H1 (cell line): ENCODE data around the gene ERG28. TPM values are rescaled to one million over a fixed set of nuclear protein-coding genes. Genes with fewer than 3 reads are reported as not detected.

ENCODE experiments used
- CTCF ChIA-PET: fragments of 300-600 bp; sonication (Branson Sonifier 250); formaldehyde crosslinking; loops from one replicate; lab custom pipeline; 2021; ENCODE audit not compliant: partially characterized antibody; lab: Charles Lee
- POLR2A ChIA-PET: fragments of 300-600 bp; sonication (Branson Sonifier 250); formaldehyde crosslinking; loops from one replicate; lab custom pipeline; 2021; ENCODE audit warnings: inconsistent platforms; ENCODE audit not compliant: partially characterized antibody; lab: Charles Lee
- DNase-seq, 2 experiments: peaks; one replicate each; pipeline versions ENCODE4 v3.0.0 to v3.0.0-alpha.2; 2010 to 2022; ENCODE audit warnings: low spot score in 2 of 2, low read depth in 1 of 2, mixed read lengths in 1 of 2
- FAIRE-seq: peaks from 2 replicates; lab custom pipeline; 2011; peaks lifted over from hg19 to GRCh38; lab: Jason Lieb, UNC
- H2AFZ ChIP-seq: 2 replicates; pipeline ENCODE4 v1.8.1; 2012; ENCODE audit warnings: low read length, inconsistent platforms
- H2AK5ac ChIP-seq: 2 replicates; pipeline ENCODE4 v1.6.1; 2013; ENCODE audit warnings: low read depth, low read length
- H2BK120ac ChIP-seq: replicated peaks from 2 replicates; pipeline ENCODE3; 2013; ENCODE audit warnings: low read depth, low read length, inconsistent platforms
- H2BK12ac ChIP-seq: 2 replicates; pipeline ENCODE4 v1.6.1; 2013; ENCODE audit warnings: low read depth, low read length
- H2BK15ac ChIP-seq: 2 replicates; pipeline ENCODE4 v1.6.1; 2013; ENCODE audit warnings: low read length
- H2BK20ac ChIP-seq: 2 replicates; pipeline ENCODE4 v1.6.1; 2013; ENCODE audit warnings: low read length
- H2BK5ac ChIP-seq: 2 replicates; pipeline ENCODE4 v1.6.1; 2013; ENCODE audit warnings: low read depth, low read length
- H3K14ac ChIP-seq: 2 replicates; pipeline ENCODE4 v1.6.1; 2013; ENCODE audit warnings: inconsistent platforms; ENCODE audit not compliant: insufficient read length
- H3K18ac ChIP-seq: 2 replicates; pipeline ENCODE4 v1.6.1; 2013; ENCODE audit warnings: low read length; ENCODE audit errors: extremely low read depth
- H3K23ac ChIP-seq: 2 replicates; pipeline ENCODE4 v1.6.1; 2013; ENCODE audit warnings: inconsistent platforms; ENCODE audit not compliant: insufficient read length
- H3K23me2 ChIP-seq: 2 replicates; pipeline ENCODE4 v1.6.1; 2013; ENCODE audit warnings: low read depth, low read length
- H3K27ac ChIP-seq: 2 replicates; pipeline ENCODE4 v1.6.1; 2011; ENCODE audit warnings: low read depth, low read length, inconsistent platforms
- H3K27me3 ChIP-seq, 4 experiments: replicated peaks in 1 of 4; 1 replicate in 1 of 4; 2 replicates in 3 of 4; pipeline versions ENCODE4 v1.6.1 to v1.8.1; 2011 to 2013; ENCODE audit warnings: low read length in 3 of 4, mild to moderate bottlenecking in 3 of 4, inconsistent platforms in 2 of 4, mixed read lengths in 2 of 4, moderate library complexity in 1 of 4; ENCODE audit not compliant: control insufficient read depth in 3 of 4, insufficient read depth in 3 of 4; ENCODE audit errors: extremely low read depth in 1 of 4
- H3K36me3 ChIP-seq, 4 experiments: 2 replicates each; pipeline versions ENCODE4 v1.6.1 to v1.8.1; 2011 to 2013; ENCODE audit warnings: mild to moderate bottlenecking in 4 of 4, low read length in 3 of 4, moderate library complexity in 2 of 4, control low read depth in 1 of 4, inconsistent platforms in 1 of 4; ENCODE audit not compliant: insufficient read depth in 4 of 4, control insufficient read depth in 2 of 4
- H3K4ac ChIP-seq: replicated peaks from 2 replicates; pipeline ENCODE3; 2013; ENCODE audit warnings: low read length, low read depth, mixed read lengths, inconsistent platforms; ENCODE audit not compliant: insufficient read length
- H3K4me1 ChIP-seq, 4 experiments: replicated peaks in 1 of 4; 1 replicate in 1 of 4; 2 replicates in 3 of 4; pipeline versions ENCODE4 v1.6.1 to v1.8.1; 2011 to 2013; ENCODE audit warnings: low read length in 3 of 4, inconsistent platforms in 2 of 4, mixed read lengths in 1 of 4; ENCODE audit not compliant: insufficient read depth in 4 of 4, control insufficient read depth in 3 of 4
- H3K4me2 ChIP-seq, 2 experiments: 2 replicates each; pipeline versions ENCODE4 v1.6.1 to v1.8.1; 2011 to 2013; ENCODE audit warnings: low read depth in 2 of 2, low read length in 2 of 2, control low read depth in 1 of 2, inconsistent platforms in 1 of 2, mild to moderate bottlenecking in 1 of 2; ENCODE audit not compliant: insufficient read depth in 1 of 2
- H3K4me3 ChIP-seq, 4 experiments: fragments of 200-600, 300-600 bp in 1 of 4; sonication (generic), shearing (Covaris generic), sonication (Bioruptor Twin) in 1 of 4; 2 replicates each; pipeline versions ENCODE4 v1.5.1 to v1.8.1; 2011 to 2016; ENCODE audit warnings: low read length in 4 of 4, low read depth in 3 of 4, control low read depth in 2 of 4, inconsistent platforms in 2 of 4, mild to moderate bottlenecking in 2 of 4, mixed read lengths in 1 of 4, moderate library complexity in 1 of 4; ENCODE audit not compliant: insufficient read depth in 2 of 4; ENCODE audit errors: extremely low read depth in 1 of 4
- H3K56ac ChIP-seq: replicated peaks from 2 replicates; pipeline ENCODE3; 2013; ENCODE audit warnings: low read depth, mild to moderate bottlenecking, mixed read lengths, low read length, inconsistent platforms; ENCODE audit not compliant: insufficient read length
- H3K79me1 ChIP-seq: 2 replicates; pipeline ENCODE4 v1.6.1; 2013; ENCODE audit warnings: low read depth, low read length, control low read depth
- H3K79me2 ChIP-seq, 2 experiments: 2 replicates each; pipeline versions ENCODE4 v1.6.1 to v1.8.1; 2012 to 2013; ENCODE audit warnings: low read length in 2 of 2, mild to moderate bottlenecking in 2 of 2, inconsistent platforms in 1 of 2; ENCODE audit not compliant: insufficient read depth in 2 of 2, control insufficient read depth in 1 of 2
- H3K9ac ChIP-seq, 4 experiments: replicated peaks in 1 of 4; 1 replicate in 1 of 4; 2 replicates in 3 of 4; pipeline versions ENCODE4 v1.6.1 to v1.8.1; 2011 to 2013; ENCODE audit warnings: low read depth in 3 of 4, low read length in 3 of 4, control low read depth in 2 of 4, mild to moderate bottlenecking in 2 of 4, moderate library complexity in 2 of 4, inconsistent platforms in 1 of 4; ENCODE audit errors: extremely low read depth in 1 of 4
- H3K9me3 ChIP-seq, 2 experiments: 2 replicates each; pipeline versions ENCODE4 v1.6.1 to v1.8.1; 2012 to 2013; ENCODE audit warnings: mild to moderate bottlenecking in 2 of 2, moderate library complexity in 2 of 2, control low read depth in 1 of 2, inconsistent platforms in 1 of 2, low read depth in 1 of 2, low read length in 1 of 2, mixed read lengths in 1 of 2; ENCODE audit not compliant: insufficient read depth in 2 of 2
- H4K20me1 ChIP-seq, 2 experiments: replicated peaks in 1 of 2; 2 replicates each; pipeline versions ENCODE3 to v1.8.1; 2011 to 2013; ENCODE audit warnings: inconsistent platforms in 2 of 2, low read length in 2 of 2, mild to moderate bottlenecking in 1 of 2; ENCODE audit not compliant: insufficient read depth in 2 of 2, control insufficient read depth in 1 of 2
- H4K5ac ChIP-seq: 2 replicates; pipeline ENCODE4 v1.6.1; 2013; ENCODE audit warnings: low read length, low read depth, mixed read lengths, inconsistent platforms; ENCODE audit not compliant: insufficient read length
- H4K8ac ChIP-seq: 2 replicates; pipeline ENCODE4 v1.8.0; 2013; ENCODE audit warnings: mild to moderate bottlenecking, moderate library complexity, low read length, inconsistent platforms; ENCODE audit not compliant: insufficient read depth; ENCODE audit errors: extremely low read depth
- H4K91ac ChIP-seq: replicated peaks from 2 replicates; pipeline ENCODE3; 2013; ENCODE audit warnings: low read length, mixed read lengths, inconsistent platforms; ENCODE audit not compliant: insufficient read length
- BCL11A ChIP-seq, 2 experiments: IDR thresholded peaks; one replicate each; pipeline ENCODE4 v1.6.1; 2011; ENCODE audit warnings: low read depth in 2 of 2, low read length in 2 of 2, mild to moderate bottlenecking in 2 of 2
- RAD21 ChIP-seq, 2 experiments: IDR thresholded peaks in 1 of 2; conservative IDR thresholded peaks in 1 of 2; 2 replicates each; pipeline ENCODE4 v1.6.1; 2011; ENCODE audit warnings: low read depth in 2 of 2, low read length in 2 of 2, improper control_type of control experiment in 1 of 2, inconsistent platforms in 1 of 2, mild to moderate bottlenecking in 1 of 2, moderate library complexity in 1 of 2
- WGBS, 2 experiments: shearing (Covaris generic) in 1 of 2; methylation state at CpG; one replicate each; pipeline versions ENCODE4 v1.1.6 to v1.1.7; 2013 to 2015; ENCODE audit warnings: low lambda C conversion rate in 2 of 2, mixed read lengths in 2 of 2, inconsistent platforms in 1 of 2, low coverage in 1 of 2, missing lambda C conversion rate in 1 of 2; ENCODE audit not compliant: insufficient replicate concordance in 2 of 2, insufficient coverage in 1 of 2, insufficient read length in 1 of 2; ENCODE audit errors: extremely low coverage in 1 of 2, missing lambda C conversion rate in 1 of 2; 5-methylcytosine and 5-hydroxymethylcytosine counted together
- polyA plus RNA-seq, 7 experiments: library from polyadenylated mRNA; depleted of rRNA in 3 of 7; stranded (reverse) in 5 of 7; unstranded in 2 of 7; fragments of >200 nt in 5 of 7; fragments of 200-250 nt in 2 of 7; gene quantifications; 1 replicate in 5 of 7; 2 replicates in 1 of 7; 4 replicates in 1 of 7; pipeline versions ENCODE4 v1.2.1 to v1.2.3, GENCODE V29; 2011 to 2013; ENCODE audit warnings: missing spikeins in 2 of 7, mixed read lengths in 2 of 7
- total RNA-seq: library from RNA; stranded (reverse); fragmentation: NEBNext Ultra II Directional; extraction: Animal tissue kit (Norgen Biotek cat#: 25700); gene quantifications from 2 replicates; pipeline ENCODE4 v1.2.1, GENCODE V29; 2021
- TF ChIP-seq, protein P1 (sequence below), 3 experiments: IDR thresholded peaks; 1 replicate in 2 of 3; 2 replicates in 1 of 3; pipeline versions ENCODE4 v1.5.1 to v1.6.1; 2011; ENCODE audit warnings: low read length in 3 of 3, mild to moderate bottlenecking in 3 of 3, inconsistent platforms in 2 of 3, low read depth in 1 of 3, moderate library complexity in 1 of 3; ENCODE audit not compliant: insufficient read depth in 1 of 3; ENCODE audit errors: control extremely low read depth in 1 of 3

Gene ERG28
- total and polyA plus RNA-seq, 2 of the 8 experiments (the other 6 are each of a cell fraction or from before 2014, with no cell fraction given): 32.6 to 56.7 TPM

DNA sequence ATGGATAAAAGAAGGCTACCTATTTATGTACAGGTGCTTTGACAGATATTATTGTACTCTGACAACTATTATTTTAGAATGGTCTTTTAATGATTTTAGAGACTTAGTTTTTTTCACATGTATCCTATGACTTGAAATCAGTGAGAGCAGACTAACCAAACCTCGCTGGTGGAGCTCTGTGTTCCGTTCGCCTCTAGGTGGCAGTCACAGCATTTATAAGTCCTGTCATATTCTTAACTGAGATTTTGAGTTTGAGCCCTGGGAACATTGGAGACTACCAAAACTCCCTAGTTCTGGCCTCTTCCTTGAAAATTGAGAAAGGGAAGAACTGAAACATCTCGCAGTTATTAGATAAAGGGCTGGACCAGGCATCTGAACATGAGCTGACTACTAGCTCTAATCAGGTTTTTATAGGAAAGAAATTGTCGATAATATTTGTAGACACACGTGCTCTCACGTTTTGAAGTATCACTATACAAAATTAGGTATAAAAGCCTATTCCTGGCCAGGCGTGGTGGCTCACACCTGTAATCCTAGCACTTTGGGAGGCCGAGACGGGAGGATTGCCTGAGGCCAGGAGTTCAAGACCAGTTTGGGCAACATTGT is 48.6 kb upstream of the ERG28 start:
- Histone ChIP-seq H4K8ac (no peak overlapping the region), H3K23me2 (no peaks in the 10 kb centered on the region), H3K18ac (no peak overlapping the region), H4K5ac (no peak overlapping the region), H3K56ac (no peak overlapping the region), H3K79me1 (no peaks in the 10 kb centered on the region), H4K20me1 (no peaks in the 10 kb centered on the region), H2BK15ac (no peak overlapping the region), H3K4ac (no peak overlapping the region), H2BK20ac (no peak overlapping the region), H3K23ac (no peak overlapping the region), H3K27me3 (no peaks in the 10 kb centered on the region), H3K36me3 (peaks cover 0 to 3% (median 1%) of the 10 kb centered on the region in 4 experiments; a peak in 2 of 8 replicates), H3K4me3 (no peak overlapping the region), H2BK5ac (no peak overlapping the region), H2AFZ (no peak overlapping the region), H3K9ac (no peak overlapping the region), H3K79me2 (no peaks in the 10 kb centered on the region), H3K4me1 (peaks cover 0 to 14% (median 5%) of the 10 kb centered on the region in 4 experiments; a peak in 6 of 7 replicates), H2BK12ac (no peak overlapping the region), H3K4me2 (no peak overlapping the region), H3K27ac (no peak overlapping the region), H2BK120ac (no peak overlapping the region), H3K14ac (no peak overlapping the region), H3K9me3 (no peaks in the 10 kb centered on the region), H4K91ac (no peak overlapping the region), H2AK5ac (no peak overlapping the region)
- DNase-seq (peak; percentile 44 to 56), FAIRE-seq (peak; percentile 91)
- ChIA-PET POLR2A (interaction anchor here (1.0 to 1.5 kb wide), 4 partner anchors 36 to 270 kb away, joined by 3 to 4 read pairs (median 3); no protein-coding TSS in a partner anchor), CTCF (interaction anchor here (0.5 to 5.9 kb wide), 68 partner anchors 11 to 1100 kb away, joined by 3 to 105 read pairs (median 4); partner anchors contain the start of genes IFT43 and TGFB3)
- WGBS, 2 experiments: 62% methylated on average over 10 of the region's 10 CpGs; no CpG with 5 or more reads in 1 of the 2 experiments
- no peak for TF ChIP-seq BCL11A (IDR thresholded peaks at IDR 0.05; ENCODE audit: low read depth in 2 of 2, low read length in 2 of 2)
- TF ChIP-seq, protein P1, sequence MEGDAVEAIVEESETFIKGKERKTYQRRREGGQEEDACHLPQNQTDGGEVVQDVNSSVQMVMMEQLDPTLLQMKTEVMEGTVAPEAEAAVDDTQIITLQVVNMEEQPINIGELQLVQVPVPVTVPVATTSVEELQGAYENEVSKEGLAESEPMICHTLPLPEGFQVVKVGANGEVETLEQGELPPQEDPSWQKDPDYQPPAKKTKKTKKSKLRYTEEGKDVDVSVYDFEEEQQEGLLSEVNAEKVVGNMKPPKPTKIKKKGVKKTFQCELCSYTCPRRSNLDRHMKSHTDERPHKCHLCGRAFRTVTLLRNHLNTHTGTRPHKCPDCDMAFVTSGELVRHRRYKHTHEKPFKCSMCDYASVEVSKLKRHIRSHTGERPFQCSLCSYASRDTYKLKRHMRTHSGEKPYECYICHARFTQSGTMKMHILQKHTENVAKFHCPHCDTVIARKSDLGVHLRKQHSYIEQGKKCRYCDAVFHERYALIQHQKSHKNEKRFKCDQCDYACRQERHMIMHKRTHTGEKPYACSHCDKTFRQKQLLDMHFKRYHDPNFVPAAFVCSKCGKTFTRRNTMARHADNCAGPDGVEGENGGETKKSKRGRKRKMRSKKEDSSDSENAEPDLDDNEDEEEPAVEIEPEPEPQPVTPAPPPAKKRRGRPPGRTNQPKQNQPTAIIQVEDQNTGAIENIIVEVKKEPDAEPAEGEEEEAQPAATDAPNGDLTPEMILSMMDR (IDR thresholded peaks at IDR 0.05; ENCODE audit: control extremely low read depth in 1 of 3, insufficient read depth in 1 of 3, low read depth in 1 of 3, low read length in 3 of 3): peak; percentile 49 to 77 (median 69)
- peak; percentile 77 to 80 for TF ChIP-seq RAD21 (IDR thresholded peaks at IDR 0.05 in 1 of 2, conservative IDR thresholded peaks at IDR 0.05 in 1 of 2; ENCODE audit: low read depth in 2 of 2, low read length in 2 of 2)
